GM12801 (cell line): Measurements from ENCODE around the gene SARM1.

Source experiments
- CTCF ChIP-seq: IDR thresholded peaks from one replicate; pipeline ENCODE4 v1.5.1; 2011; ENCODE audit warnings: control low read depth; ENCODE audit not compliant: insufficient read length; ENCODE audit errors: extremely low read depth

SARM1 gene

GRCh38 chr17:28406473-28406814 is 35.0 kb downstream of the SARM1 start:
- TF ChIP-seq CTCF, result no peak

- TF ChIP-seq CTCF, result no peak
Observed at GRCh38 chr17:28407130-28407973, 35.9 kb downstream of the SARM1 start.

- TF ChIP-seq CTCF, result no peak
Observed at GRCh38 chr17:28407974-28408306, 36.4 kb downstream of the SARM1 start.

DNA sequence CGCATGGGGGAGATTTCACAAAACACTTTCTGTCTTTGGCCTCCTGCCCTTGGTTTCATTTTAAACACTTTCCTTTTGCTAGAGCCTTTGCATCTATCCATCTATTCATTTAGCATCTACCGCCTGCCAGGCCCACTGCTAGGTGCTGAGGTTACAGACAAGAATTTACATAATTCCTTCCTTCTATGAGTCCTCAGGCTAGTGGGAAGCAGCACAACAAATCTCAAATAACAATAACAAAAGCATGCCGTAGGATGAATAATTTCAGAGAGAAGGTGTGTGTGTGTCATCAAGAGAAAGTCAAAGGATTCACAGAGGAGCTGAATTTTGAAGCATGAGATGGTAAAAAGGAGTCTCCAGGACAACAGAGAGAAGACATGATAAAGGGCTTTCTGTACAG is 40.6 kb downstream of the SARM1 start:
- TF ChIP-seq CTCF, result no peak

DNA sequence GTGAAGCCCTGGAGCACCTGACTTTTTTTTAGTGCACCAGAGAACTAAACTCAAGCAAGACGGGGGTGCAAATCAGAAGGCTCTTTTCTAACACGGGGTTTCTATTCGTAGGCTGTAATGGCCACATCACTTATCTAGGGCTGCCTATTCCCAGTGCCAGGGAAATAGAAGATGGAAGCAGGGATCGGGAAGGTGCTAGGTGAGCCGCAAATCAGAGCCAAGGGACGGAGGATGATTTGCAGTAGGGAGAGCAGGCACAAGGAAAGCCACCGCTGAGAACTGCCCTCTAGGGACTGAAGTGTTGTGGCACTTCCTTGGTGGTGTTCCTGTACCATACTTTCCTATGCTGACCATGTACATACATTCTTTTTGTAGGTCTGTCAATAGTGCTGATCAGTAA is 42.3 kb downstream of the SARM1 start:
- TF ChIP-seq CTCF, result no peak

GRCh38 chr17:28415886-28416285 is 44.4 kb downstream of the SARM1 start:
- no peak for TF ChIP-seq CTCF

DNA sequence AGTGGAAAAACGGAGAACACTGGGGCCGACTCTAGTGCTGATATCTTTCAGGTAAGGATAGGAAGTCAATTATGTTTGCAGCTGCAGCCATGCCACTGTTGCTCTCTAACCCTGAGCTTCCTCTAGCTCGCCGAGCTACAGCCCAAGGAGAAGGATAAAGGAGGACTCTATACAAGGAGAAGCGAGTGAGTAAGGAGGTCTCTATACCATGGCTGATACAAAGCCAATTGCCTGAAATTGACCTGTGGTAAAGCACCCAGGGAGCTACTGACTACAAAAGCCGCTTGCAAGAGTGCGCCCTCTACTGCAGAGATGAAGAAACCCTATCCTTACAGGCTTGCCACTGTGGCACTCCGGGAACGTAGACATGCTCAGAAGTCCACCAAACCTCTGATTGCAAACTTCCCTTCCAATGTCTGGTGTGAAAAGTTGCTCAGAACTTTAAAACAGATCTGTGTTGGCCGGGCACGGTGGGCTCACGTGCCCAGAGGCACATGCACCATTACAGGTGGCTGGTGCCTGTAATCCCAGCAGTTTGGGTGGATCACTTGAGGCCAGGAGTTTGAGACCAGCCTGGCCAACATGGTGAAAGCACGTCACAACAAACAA is 45.3 kb downstream of the SARM1 start:
- TF ChIP-seq CTCF, result no peak
